Neural progenitor cell (in vitro differentiated cells): ENCODE data around the gene HMX1. TPM values are rescaled to one million over a fixed set of nuclear protein-coding genes. Genes with fewer than 3 reads are reported as not detected.

Source experiments
- DNase-seq: peaks from one replicate; pipeline ENCODE4 v3.0.0-alpha.2; 2016; ENCODE audit warnings: low spot score
- H2AFZ ChIP-seq: fragments of 200-600 bp; sonication (generic); replicated peaks from 2 replicates; pipeline ENCODE4 v1.6.1; 2016; ENCODE audit warnings: antibody characterized with exemption
- H3F3A ChIP-seq: fragments of 200-600 bp; sonication (generic); 2 replicates; pipeline ENCODE4 v1.6.1; 2016; ENCODE audit warnings: antibody characterized with exemption, low read depth
- H3K27ac ChIP-seq: fragments of 200-600 bp; sonication (generic); 2 replicates; pipeline ENCODE4 v1.5.1; 2016; ENCODE audit warnings: mild to moderate bottlenecking
- H3K27me3 ChIP-seq: fragments of 200-600 bp; sonication (generic); 2 replicates; pipeline ENCODE4 v1.6.1; 2016; ENCODE audit warnings: mild to moderate bottlenecking, moderate library complexity
- H3K36me3 ChIP-seq: fragments of 200-600 bp; sonication (generic); 2 replicates; pipeline ENCODE4 v1.5.1; 2016
- H3K4me1 ChIP-seq: fragments of 200-600 bp; sonication (generic); 2 replicates; pipeline ENCODE4 v1.6.1; 2016; ENCODE audit warnings: mixed run types
- H3K4me2 ChIP-seq: fragments of 200-600 bp; sonication (generic); 2 replicates; pipeline ENCODE4 v1.6.1; 2016
- H3K4me3 ChIP-seq: fragments of 200-600 bp; sonication (generic); 2 replicates; pipeline ENCODE4 v1.5.1; 2016
- H3K79me2 ChIP-seq: fragments of 200-600 bp; sonication (generic); 2 replicates; pipeline ENCODE4 v1.6.1; 2016; ENCODE audit warnings: low read depth
- H3K9ac ChIP-seq: fragments of 200-600 bp; sonication (generic); 2 replicates; pipeline ENCODE4 v1.6.1; 2016
- H3K9me3 ChIP-seq: fragments of 200-600 bp; sonication (generic); 2 replicates; pipeline ENCODE4 v1.5.1; 2016; ENCODE audit warnings: low read depth
- H4K20me1 ChIP-seq: fragments of 200-600 bp; sonication (generic); 2 replicates; pipeline ENCODE4 v1.6.1; 2016; ENCODE audit warnings: low read depth
- H3K27ac Mint-ChIP-seq: 3 replicates; pipeline ENCODE4 v1.8.0; 2021; ENCODE audit warnings: mixed read lengths
- H3K27me3 Mint-ChIP-seq: 2 replicates; pipeline ENCODE4 v1.8.0; 2022; ENCODE audit warnings: low read depth, mild to moderate bottlenecking, inconsistent platforms, moderate library complexity, mixed read lengths; ENCODE audit not compliant: insufficient read depth
- H3K36me3 Mint-ChIP-seq: 3 replicates; pipeline ENCODE4 v1.8.0; 2021; ENCODE audit warnings: mixed read lengths
- H3K4me1 Mint-ChIP-seq: 3 replicates; pipeline ENCODE4 v1.8.0; 2021; ENCODE audit warnings: mixed read lengths
- H3K4me3 Mint-ChIP-seq: 3 replicates; pipeline ENCODE4 v1.8.0; 2021; ENCODE audit warnings: mild to moderate bottlenecking, moderate library complexity, mixed read lengths
- H3K9me3 Mint-ChIP-seq: 3 replicates; pipeline ENCODE4 v1.8.0; 2020; ENCODE audit warnings: mixed read lengths
- CTCF ChIP-seq: fragments of 200-600 bp; sonication (generic); IDR thresholded peaks from 2 replicates; pipeline ENCODE4 v1.5.1; 2017; ENCODE audit warnings: antibody characterized with exemption, mild to moderate bottlenecking
- EZH2 ChIP-seq: fragments of 200-600 bp; sonication (generic); IDR thresholded peaks from 2 replicates; pipeline ENCODE4 v1.6.1; 2017; ENCODE audit warnings: antibody characterized with exemption, mild to moderate bottlenecking, moderate library complexity
- EZH2phosphoT487 ChIP-seq: fragments of 200-600 bp; sonication (generic); IDR thresholded peaks from 2 replicates; pipeline ENCODE4 v1.6.1; 2017; ENCODE audit warnings: antibody characterized with exemption
- total RNA-seq: library from RNA; depleted of rRNA; stranded (reverse); fragments of >200 nt; gene quantifications from 2 replicates; pipeline ENCODE4 v1.2.3, GENCODE V29; 2015; ENCODE audit warnings: low replicate concordance

HMX1 gene
- total RNA-seq, 1 donor from 2014 or later, result not detected

GRCh38 chr4:8914461-8915171, 43.0 kb upstream of the HMX1 start:
- no peak for DNase-seq
- Histone ChIP-seq H3K9me3 (no peaks in the 10 kb centered on the region), H3K27me3 (peaks cover 59% of the 10 kb centered on the region), H3K27ac (no peak overlapping the region), H3K36me3 (no peaks in the 10 kb centered on the region), H3K9ac (no peak overlapping the region), H3K4me3 (no peak overlapping the region), H3K4me2 (no peak overlapping the region), H2AFZ (no peak overlapping the region), H3F3A (no peaks in the 10 kb centered on the region), H4K20me1 (no peaks in the 10 kb centered on the region), H3K79me2 (no peaks in the 10 kb centered on the region), H3K4me1 (no peaks in the 10 kb centered on the region)
- H3K9me3 Mint-ChIP-seq, result no peaks in the 10 kb centered on the region
- no peak for TF ChIP-seq CTCF
- TF ChIP-seq EZH2, result no peak
- TF ChIP-seq EZH2phosphoT487, result no peak
- H3K27me3 Mint-ChIP-seq, result peaks cover 3% of the 10 kb centered on the region
- no peak overlapping the region for H3K27ac Mint-ChIP-seq
- no peaks in the 10 kb centered on the region for H3K36me3 Mint-ChIP-seq
- peaks cover 2% of the 10 kb centered on the region for H3K4me1 Mint-ChIP-seq
- no peak overlapping the region for H3K4me3 Mint-ChIP-seq

GRCh38 chr4:8913858-8914460, 42.3 kb upstream of the HMX1 start:
- Histone ChIP-seq H3K4me2 (no peak overlapping the region), H3K4me3 (no peak overlapping the region), H3K9me3 (no peaks in the 10 kb centered on the region), H3K27me3 (peaks cover 60% of the 10 kb centered on the region), H2AFZ (no peak overlapping the region), H3F3A (no peaks in the 10 kb centered on the region), H4K20me1 (no peaks in the 10 kb centered on the region), H3K9ac (no peak overlapping the region), H3K79me2 (no peaks in the 10 kb centered on the region), H3K27ac (no peak overlapping the region), H3K36me3 (no peaks in the 10 kb centered on the region), H3K4me1 (no peaks in the 10 kb centered on the region)
- H3K4me1 Mint-ChIP-seq, result peaks cover 2% of the 10 kb centered on the region
- H3K9me3 Mint-ChIP-seq, result no peaks in the 10 kb centered on the region
- DNase-seq, result no peak
- H3K27me3 Mint-ChIP-seq, result peaks cover 2% of the 10 kb centered on the region
- H3K4me3 Mint-ChIP-seq, result no peak overlapping the region
- no peaks in the 10 kb centered on the region for H3K36me3 Mint-ChIP-seq
- no peak for TF ChIP-seq EZH2phosphoT487
- TF ChIP-seq CTCF, result no peak
- H3K27ac Mint-ChIP-seq, result no peak overlapping the region

- Histone ChIP-seq H3K27ac (no peak overlapping the region), H3K36me3 (no peaks in the 10 kb centered on the region), H3K79me2 (no peaks in the 10 kb centered on the region), H3K4me3 (no peak overlapping the region), H3F3A (no peaks in the 10 kb centered on the region), H2AFZ (no peak overlapping the region), H3K9ac (no peak overlapping the region), H4K20me1 (no peaks in the 10 kb centered on the region), H3K4me1 (no peaks in the 10 kb centered on the region), H3K4me2 (no peak overlapping the region), H3K27me3 (peaks cover 60% of the 10 kb centered on the region), H3K9me3 (no peaks in the 10 kb centered on the region)
- peaks cover 2% of the 10 kb centered on the region for H3K27me3 Mint-ChIP-seq
- H3K4me3 Mint-ChIP-seq, result no peak overlapping the region
- H3K27ac Mint-ChIP-seq, result no peak overlapping the region
- H3K9me3 Mint-ChIP-seq, result no peaks in the 10 kb centered on the region
- H3K4me1 Mint-ChIP-seq, result peaks cover 2% of the 10 kb centered on the region
- no peaks in the 10 kb centered on the region for H3K36me3 Mint-ChIP-seq
- no peak for TF ChIP-seq EZH2phosphoT487
- TF ChIP-seq EZH2, result no peak
- TF ChIP-seq CTCF, result no peak
- DNase-seq, result no peak
These were observed 41.6 kb upstream of the HMX1 start for GRCh38 chr4:8913121-8913857.
